PC-9 (cell line): Measurements from ENCODE around the gene GIT1. TPM values are rescaled to one million over a fixed set of nuclear protein-coding genes. Genes with fewer than 3 reads are reported as not detected.

ENCODE experiments used
- BruUV-seq: library from RNA; stranded (reverse); fragments of 400-500 nt; replicated peaks from 2 replicates; lab custom pipeline; 2021; lab: Mats Ljungman, UMichigan
- CTCF ChIA-PET: fragments of 300-600 bp; sonication (Branson Sonifier 250); formaldehyde crosslinking; loops from one replicate; lab custom pipeline; 2022; ENCODE audit warnings: antibody characterized with exemption; lab: Charles Lee
- POLR2A ChIA-PET: fragments of 300-600 bp; sonication (Branson Sonifier 250); formaldehyde crosslinking; loops from one replicate; lab custom pipeline; 2022; ENCODE audit warnings: antibody characterized with exemption; ENCODE audit not compliant: unreplicated experiment; lab: Charles Lee
- DNase-seq, 2 experiments: peaks; one replicate each; pipeline versions ENCODE4 v3.0.0 to v3.0.0-alpha.2; 2015 to 2022; ENCODE audit warnings: mixed read lengths in 1 of 2
- H2AFZ ChIP-seq: fragments of 200-600 bp; sonication (generic); 2 replicates; pipeline ENCODE4 v1.8.1; 2017; ENCODE audit warnings: antibody characterized with exemption
- H3F3A ChIP-seq: fragments of 200-600 bp; sonication (generic); 2 replicates; pipeline ENCODE4 v1.8.1; 2017; ENCODE audit warnings: antibody characterized with exemption, mild to moderate bottlenecking, low read depth; ENCODE audit not compliant: insufficient read depth
- H3K27ac ChIP-seq: fragments of 200-600 bp; sonication (generic); 2 replicates; pipeline ENCODE4 v1.6.1; 2016; ENCODE audit warnings: mixed run types
- H3K27me3 ChIP-seq: fragments of 200-600 bp; sonication (generic); 2 replicates; pipeline ENCODE4 v1.6.1; 2016; ENCODE audit warnings: low read depth, mixed run types; ENCODE audit not compliant: insufficient read depth
- H3K36me3 ChIP-seq: fragments of 200-600 bp; sonication (generic); 2 replicates; pipeline ENCODE4 v1.6.1; 2016; ENCODE audit warnings: low read depth, mixed run types
- H3K4me1 ChIP-seq: fragments of 200-600 bp; sonication (generic); replicated peaks from 2 replicates; pipeline ENCODE4 v1.6.1; 2016; ENCODE audit warnings: mixed run types; ENCODE audit not compliant: insufficient read depth
- H3K4me2 ChIP-seq: fragments of 200-600 bp; sonication (generic); 2 replicates; pipeline ENCODE4 v1.6.1; 2017; ENCODE audit warnings: mixed run types
- H3K4me3 ChIP-seq: fragments of 200-600 bp; sonication (generic); 2 replicates; pipeline ENCODE4 v1.6.1; 2016; ENCODE audit warnings: mixed run types
- H3K79me2 ChIP-seq: fragments of 200-600 bp; sonication (generic); 2 replicates; pipeline ENCODE4 v1.6.1; 2017; ENCODE audit warnings: low read depth, mixed run types
- H3K9me2 ChIP-seq: fragments of 200-600 bp; sonication (generic); 2 replicates; pipeline ENCODE4 v1.8.1; 2017; ENCODE audit warnings: mild to moderate bottlenecking; ENCODE audit not compliant: insufficient read depth
- H3K9me3 ChIP-seq: fragments of 200-600 bp; sonication (generic); 2 replicates; pipeline ENCODE4 v1.8.1; 2016; ENCODE audit warnings: low read depth; ENCODE audit not compliant: insufficient read depth
- H4K20me1 ChIP-seq: fragments of 200-600 bp; sonication (generic); 2 replicates; pipeline ENCODE4 v1.8.1; 2017; ENCODE audit not compliant: insufficient read depth
- EZH2 ChIP-seq: fragments of 200-600 bp; sonication (generic); IDR thresholded peaks from 2 replicates; pipeline ENCODE4 v1.8.0; 2017; ENCODE audit warnings: antibody characterized with exemption, low read depth
- intact Hi-C: fragments of 100-400 bp; cut with micrococcal nuclease; formaldehyde crosslinking; loops from one replicate; pipeline ENCODE4 v1.10.0; 2022; ENCODE audit not compliant: unreplicated experiment
- total RNA-seq: library from RNA; stranded (reverse); gene quantifications from 2 replicates; pipeline ENCODE4 v1.2.3, GENCODE V29; 2021
- TF ChIP-seq, protein P1 (sequence below): fragments of 200-600 bp; sonication (generic); conservative IDR thresholded peaks from 2 replicates; pipeline ENCODE4 v1.6.1; 2017; ENCODE audit warnings: mixed run types, antibody characterized with exemption, mild to moderate bottlenecking, moderate library complexity

Gene GIT1
- total RNA-seq, 1 experiment from 2014 or later: 84.8 TPM

DNA sequence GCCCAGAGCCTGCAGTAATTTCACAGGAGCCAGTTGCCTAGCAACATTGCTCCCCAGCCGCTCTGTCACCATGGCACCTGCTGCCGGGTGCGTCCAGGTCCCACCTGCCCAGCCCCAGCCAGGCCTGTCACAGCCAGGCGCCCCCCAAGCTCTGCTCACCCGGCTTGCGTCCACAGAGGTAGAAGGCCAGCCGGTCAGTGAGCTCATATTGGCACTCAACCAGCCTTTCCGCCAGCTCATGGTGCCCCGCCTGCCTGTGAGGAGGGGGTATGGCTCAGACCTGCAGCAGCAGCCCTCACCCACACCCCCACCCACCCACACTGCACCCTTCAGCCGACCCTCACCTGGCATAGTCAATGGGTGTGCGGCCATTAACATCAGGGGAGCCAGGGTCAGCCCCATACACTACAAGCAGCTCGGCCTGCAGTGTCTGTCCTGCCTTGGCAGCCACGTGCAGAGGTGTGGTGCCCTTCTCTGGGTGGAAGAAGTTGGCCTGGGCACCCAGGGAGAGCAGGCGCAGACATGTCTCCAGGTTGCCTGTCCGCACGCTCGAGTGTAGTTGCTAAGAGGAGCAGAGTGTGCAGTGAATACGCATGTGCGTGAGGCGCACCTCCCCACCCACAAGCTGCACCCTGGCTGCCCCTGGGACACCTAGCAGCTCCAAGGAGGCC is 7.7 kb downstream of the GIT1 start:
- H3F3A ChIP-seq: no peaks in the 10 kb centered on the region
- no peak overlapping the region for H2AFZ ChIP-seq
- no peak overlapping the region for H3K27ac ChIP-seq
- no peaks in the 10 kb centered on the region for H3K36me3 ChIP-seq
- no peaks in the 10 kb centered on the region for H3K4me1 ChIP-seq
- no peak overlapping the region for H3K4me2 ChIP-seq
- CTCF ChIA-PET: interaction anchor here (0.6 to 1.6 kb wide), 4 partner anchors 58 to 601 kb away, joined by 4 to 22 read pairs (median 11); no protein-coding TSS in a partner anchor
- peaks cover 26% of the 10 kb centered on the region for H3K79me2 ChIP-seq
- TF ChIP-seq EZH2: no peak
- TF ChIP-seq, protein P1, sequence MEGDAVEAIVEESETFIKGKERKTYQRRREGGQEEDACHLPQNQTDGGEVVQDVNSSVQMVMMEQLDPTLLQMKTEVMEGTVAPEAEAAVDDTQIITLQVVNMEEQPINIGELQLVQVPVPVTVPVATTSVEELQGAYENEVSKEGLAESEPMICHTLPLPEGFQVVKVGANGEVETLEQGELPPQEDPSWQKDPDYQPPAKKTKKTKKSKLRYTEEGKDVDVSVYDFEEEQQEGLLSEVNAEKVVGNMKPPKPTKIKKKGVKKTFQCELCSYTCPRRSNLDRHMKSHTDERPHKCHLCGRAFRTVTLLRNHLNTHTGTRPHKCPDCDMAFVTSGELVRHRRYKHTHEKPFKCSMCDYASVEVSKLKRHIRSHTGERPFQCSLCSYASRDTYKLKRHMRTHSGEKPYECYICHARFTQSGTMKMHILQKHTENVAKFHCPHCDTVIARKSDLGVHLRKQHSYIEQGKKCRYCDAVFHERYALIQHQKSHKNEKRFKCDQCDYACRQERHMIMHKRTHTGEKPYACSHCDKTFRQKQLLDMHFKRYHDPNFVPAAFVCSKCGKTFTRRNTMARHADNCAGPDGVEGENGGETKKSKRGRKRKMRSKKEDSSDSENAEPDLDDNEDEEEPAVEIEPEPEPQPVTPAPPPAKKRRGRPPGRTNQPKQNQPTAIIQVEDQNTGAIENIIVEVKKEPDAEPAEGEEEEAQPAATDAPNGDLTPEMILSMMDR: no peak
- H4K20me1 ChIP-seq: peaks cover 9% of the 10 kb centered on the region
- no peaks in the 10 kb centered on the region for H3K9me3 ChIP-seq
- H3K4me3 ChIP-seq: no peak overlapping the region
- no peaks in the 10 kb centered on the region for H3K27me3 ChIP-seq
- intact Hi-C loops: loop anchor here (2.0 kb wide), 1 partner anchor 439 kb away; no protein-coding TSS in a partner anchor
- BruUV-seq: no TSS peak
- peak in 1 of 2 experiments; percentile 21 for DNase-seq
- POLR2A ChIA-PET: interaction anchor here (0.6 kb wide), 2 partner anchors 58 to 211 kb away, joined by 3 read pairs; no protein-coding TSS in a partner anchor
- H3K9me2 ChIP-seq: no peaks in the 10 kb centered on the region

DNA sequence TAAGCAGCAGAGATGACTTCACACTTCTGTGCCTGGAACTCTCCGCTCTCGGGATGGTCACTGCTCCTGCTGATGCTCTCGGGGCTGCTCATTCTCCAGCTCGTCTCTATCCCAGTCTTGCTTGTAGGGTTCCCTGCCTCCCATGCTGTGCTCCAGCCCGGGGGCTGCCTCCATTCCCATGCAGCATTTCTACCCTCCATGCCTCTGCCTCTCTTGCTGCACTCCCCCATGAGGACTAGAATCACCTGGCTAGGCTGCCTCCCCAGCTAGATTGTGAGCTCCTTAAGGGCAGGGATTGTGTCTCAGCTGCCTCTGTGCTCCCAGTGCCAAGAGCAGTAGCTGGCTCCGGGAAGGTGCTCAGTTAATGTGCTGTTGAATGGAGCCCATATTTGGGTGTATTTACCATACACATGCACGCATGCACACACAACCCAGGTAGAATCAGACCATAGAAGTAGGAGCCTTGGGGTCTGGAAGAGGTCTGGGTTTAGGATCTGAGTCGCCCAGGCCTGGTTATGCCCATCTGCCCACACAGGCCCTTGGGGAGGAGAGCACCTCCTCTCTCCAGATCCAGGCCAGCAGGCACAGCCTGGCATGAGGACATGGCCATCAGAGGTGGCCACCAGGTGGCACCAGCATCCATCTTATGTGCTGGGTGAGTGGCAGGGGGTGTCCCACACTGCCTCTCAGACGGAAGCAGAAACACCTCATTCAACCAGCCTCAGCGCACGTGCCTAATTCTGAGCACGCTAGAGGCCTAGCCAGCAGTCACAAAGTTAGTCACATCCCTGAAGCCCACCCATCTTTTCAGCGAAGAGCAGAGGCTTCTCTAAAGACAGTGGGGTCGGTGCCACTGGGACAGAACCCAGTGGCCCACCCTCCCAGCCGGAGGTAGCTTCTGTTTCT is 9.3 kb downstream of the GIT1 start:
- Histone ChIP-seq H3K36me3 (no peaks in the 10 kb centered on the region), H3K9me3 (no peaks in the 10 kb centered on the region), H3K4me1 (no peaks in the 10 kb centered on the region), H4K20me1 (peaks cover 3% of the 10 kb centered on the region; the same call in 1 of the 2 replicates), H3K79me2 (peaks cover 11% of the 10 kb centered on the region), H3K9me2 (no peaks in the 10 kb centered on the region), H3F3A (no peaks in the 10 kb centered on the region), H3K27me3 (no peaks in the 10 kb centered on the region), H3K27ac (no peak overlapping the region), H3K4me2 (no peak overlapping the region), H2AFZ (no peak overlapping the region), H3K4me3 (no peak overlapping the region)
- POLR2A ChIA-PET: no interaction called here
- intact Hi-C loops: loop anchor here (1.0 to 2.0 kb wide), 3 partner anchors 351 to 513 kb away; no protein-coding TSS in a partner anchor
- BruUV-seq: no TSS peak
- no peak for TF ChIP-seq EZH2
- TF ChIP-seq, protein P1: peak; percentile 87
- DNase-seq: peak; percentile 69 to 83
- CTCF ChIA-PET: interaction anchor here (0.6 to 1.6 kb wide), 6 partner anchors 20 to 513 kb away, joined by 3 to 22 read pairs (median 7); no protein-coding TSS in a partner anchor
